Smooth muscle cell (in vitro differentiated cells): ENCODE measurements around the gene SH3BP1. TPM values are rescaled to one million over a fixed set of nuclear protein-coding genes. Genes with fewer than 3 reads are reported as not detected.
A peak's percentile ranks its signal among the peaks of the same experiment; 100 is the strongest.

Experiments used
- DNase-seq: peaks from one replicate; lab custom pipeline; 2025; ENCODE audit not compliant: unreplicated experiment; lab: John Stamatoyannopoulos, UW
- H2AFZ ChIP-seq: fragments of 200-600 bp; sonication (generic); 2 replicates; pipeline ENCODE4 v1.6.0; 2016; ENCODE audit warnings: antibody characterized with exemption, low read depth, mild to moderate bottlenecking
- H3F3A ChIP-seq: fragments of 200-600 bp; sonication (generic); 2 replicates; pipeline ENCODE4 v1.6.0; 2017; ENCODE audit warnings: antibody characterized with exemption, low read depth
- H3K27ac ChIP-seq: fragments of 200-600 bp; sonication (generic); 2 replicates; pipeline ENCODE4 v1.5.1; 2016; ENCODE audit warnings: low read depth, mild to moderate bottlenecking
- H3K27me3 ChIP-seq: fragments of 200-600 bp; sonication (generic); 2 replicates; pipeline ENCODE4 v1.6.1; 2016; ENCODE audit warnings: low read depth, mild to moderate bottlenecking
- H3K36me3 ChIP-seq: fragments of 200-600 bp; sonication (generic); 2 replicates; pipeline ENCODE4 v1.5.1; 2016; ENCODE audit warnings: low read depth
- H3K4me1 ChIP-seq: fragments of 200-600 bp; sonication (generic); 2 replicates; pipeline ENCODE4 v1.5.1; 2016; ENCODE audit warnings: low read depth
- H3K4me2 ChIP-seq: fragments of 200-600 bp; sonication (generic); 2 replicates; pipeline ENCODE4 v1.6.0; 2016; ENCODE audit warnings: mild to moderate bottlenecking
- H3K4me3 ChIP-seq: fragments of 200-600 bp; sonication (generic); 2 replicates; pipeline ENCODE4 v1.5.1; 2016; ENCODE audit warnings: mild to moderate bottlenecking
- H3K79me2 ChIP-seq: fragments of 200-600 bp; sonication (generic); 2 replicates; pipeline ENCODE4 v1.6.0; 2016; ENCODE audit warnings: low read depth, mild to moderate bottlenecking
- H3K9ac ChIP-seq: fragments of 200-600 bp; sonication (generic); 2 replicates; pipeline ENCODE4 v1.6.0; 2016; ENCODE audit warnings: low read depth
- H3K9me3 ChIP-seq: fragments of 200-600 bp; sonication (generic); replicated peaks from 2 replicates; pipeline ENCODE4 v1.5.1; 2016; ENCODE audit warnings: low read depth
- H4K20me1 ChIP-seq: fragments of 200-600 bp; sonication (generic); 2 replicates; pipeline ENCODE4 v1.6.0; 2016; ENCODE audit warnings: low read depth
- WGBS: methylation state at CpG from one replicate; pipeline ENCODE4 v1.1.7; 2016; ENCODE audit warnings: low lambda C conversion rate; 5-methylcytosine and 5-hydroxymethylcytosine counted together
- polyA plus RNA-seq: library from polyadenylated mRNA; unstranded; fragments of >200 nt; fragmentation: Nextera tagmentation; extraction: Ambion mirVana; gene quantifications from 2 replicates; pipeline ENCODE4 v1.2.1, GENCODE V29; 2016
- total RNA-seq: library from RNA; depleted of rRNA; stranded (reverse); fragments of >200 nt; gene quantifications from 2 replicates; pipeline ENCODE4 v1.2.3, GENCODE V29; 2014
- TF ChIP-seq, protein P1 (sequence below): fragments of 200-600 bp; sonication (generic); IDR thresholded peaks from 2 replicates; pipeline ENCODE4 v1.5.1; 2017; ENCODE audit warnings: borderline replicate concordance, mild to moderate bottlenecking, antibody characterized with exemption; ENCODE audit not compliant: insufficient read depth, poor library complexity, severe bottlenecking

Gene SH3BP1
- total and polyA plus RNA-seq, 2 experiments from 2014 or later: 16.6 to 20.4 TPM

DNA sequence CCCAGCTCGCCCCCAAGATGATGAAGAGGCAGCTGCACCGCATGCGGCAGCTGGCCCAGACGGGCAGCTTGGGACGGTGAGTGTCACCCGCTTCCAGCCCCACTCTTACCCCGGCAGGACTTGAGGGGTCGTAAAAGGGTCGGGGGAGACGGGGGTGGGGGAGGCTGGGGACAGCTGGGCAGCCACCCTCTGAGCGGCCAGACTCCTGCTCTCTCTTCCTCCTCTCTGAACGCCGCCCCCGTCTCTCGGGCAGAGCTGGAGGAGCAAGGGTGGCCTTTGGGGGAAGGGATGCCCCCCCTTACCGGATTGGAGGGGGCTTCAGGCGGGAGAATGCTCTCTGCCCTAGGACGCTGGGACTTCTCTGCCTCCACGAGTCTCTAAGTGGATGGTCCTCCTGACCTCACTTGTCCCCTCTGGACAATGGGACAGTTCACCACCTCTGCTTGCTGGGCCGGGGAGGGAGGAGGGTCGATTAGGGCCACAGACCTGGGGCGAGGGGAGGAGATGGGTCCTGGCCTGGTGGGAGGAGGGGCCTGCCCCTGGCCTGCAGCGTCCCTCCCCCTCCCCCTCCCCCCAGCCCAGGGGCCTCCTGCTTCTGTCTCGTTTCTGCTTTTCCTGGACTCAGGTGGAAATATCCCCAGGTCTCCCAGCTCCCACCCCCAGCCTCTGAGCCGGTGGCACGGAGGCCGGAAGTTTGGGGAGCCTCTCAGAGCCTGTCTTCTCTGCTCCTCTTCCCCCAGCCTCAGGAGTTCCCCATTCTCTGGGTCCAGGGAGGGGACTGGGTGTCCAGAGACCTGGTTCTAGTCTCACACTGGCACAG, 512 bp downstream of the SH3BP1 start:
- Histone ChIP-seq H3K27me3 (no peaks in the 10 kb centered on the region), H3K4me2 (peak overlapping the region; percentile 94), H4K20me1 (peaks cover 7% of the 10 kb centered on the region), H3K27ac (peak overlapping the region; percentile 34), H3K9ac (peak overlapping the region; percentile 79), H3F3A (peaks cover 24% of the 10 kb centered on the region), H3K4me1 (peaks cover 21% of the 10 kb centered on the region), H3K36me3 (no peaks in the 10 kb centered on the region), H3K4me3 (peak overlapping the region; percentile 82), H2AFZ (peak overlapping the region; percentile 66), H3K9me3 (no peaks in the 10 kb centered on the region), H3K79me2 (peaks cover 13% of the 10 kb centered on the region)
- no peak for DNase-seq
- WGBS: 8% methylated on average over 15 of the region's 27 CpGs
- TF ChIP-seq, protein P1, sequence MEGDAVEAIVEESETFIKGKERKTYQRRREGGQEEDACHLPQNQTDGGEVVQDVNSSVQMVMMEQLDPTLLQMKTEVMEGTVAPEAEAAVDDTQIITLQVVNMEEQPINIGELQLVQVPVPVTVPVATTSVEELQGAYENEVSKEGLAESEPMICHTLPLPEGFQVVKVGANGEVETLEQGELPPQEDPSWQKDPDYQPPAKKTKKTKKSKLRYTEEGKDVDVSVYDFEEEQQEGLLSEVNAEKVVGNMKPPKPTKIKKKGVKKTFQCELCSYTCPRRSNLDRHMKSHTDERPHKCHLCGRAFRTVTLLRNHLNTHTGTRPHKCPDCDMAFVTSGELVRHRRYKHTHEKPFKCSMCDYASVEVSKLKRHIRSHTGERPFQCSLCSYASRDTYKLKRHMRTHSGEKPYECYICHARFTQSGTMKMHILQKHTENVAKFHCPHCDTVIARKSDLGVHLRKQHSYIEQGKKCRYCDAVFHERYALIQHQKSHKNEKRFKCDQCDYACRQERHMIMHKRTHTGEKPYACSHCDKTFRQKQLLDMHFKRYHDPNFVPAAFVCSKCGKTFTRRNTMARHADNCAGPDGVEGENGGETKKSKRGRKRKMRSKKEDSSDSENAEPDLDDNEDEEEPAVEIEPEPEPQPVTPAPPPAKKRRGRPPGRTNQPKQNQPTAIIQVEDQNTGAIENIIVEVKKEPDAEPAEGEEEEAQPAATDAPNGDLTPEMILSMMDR: no peak

DNA sequence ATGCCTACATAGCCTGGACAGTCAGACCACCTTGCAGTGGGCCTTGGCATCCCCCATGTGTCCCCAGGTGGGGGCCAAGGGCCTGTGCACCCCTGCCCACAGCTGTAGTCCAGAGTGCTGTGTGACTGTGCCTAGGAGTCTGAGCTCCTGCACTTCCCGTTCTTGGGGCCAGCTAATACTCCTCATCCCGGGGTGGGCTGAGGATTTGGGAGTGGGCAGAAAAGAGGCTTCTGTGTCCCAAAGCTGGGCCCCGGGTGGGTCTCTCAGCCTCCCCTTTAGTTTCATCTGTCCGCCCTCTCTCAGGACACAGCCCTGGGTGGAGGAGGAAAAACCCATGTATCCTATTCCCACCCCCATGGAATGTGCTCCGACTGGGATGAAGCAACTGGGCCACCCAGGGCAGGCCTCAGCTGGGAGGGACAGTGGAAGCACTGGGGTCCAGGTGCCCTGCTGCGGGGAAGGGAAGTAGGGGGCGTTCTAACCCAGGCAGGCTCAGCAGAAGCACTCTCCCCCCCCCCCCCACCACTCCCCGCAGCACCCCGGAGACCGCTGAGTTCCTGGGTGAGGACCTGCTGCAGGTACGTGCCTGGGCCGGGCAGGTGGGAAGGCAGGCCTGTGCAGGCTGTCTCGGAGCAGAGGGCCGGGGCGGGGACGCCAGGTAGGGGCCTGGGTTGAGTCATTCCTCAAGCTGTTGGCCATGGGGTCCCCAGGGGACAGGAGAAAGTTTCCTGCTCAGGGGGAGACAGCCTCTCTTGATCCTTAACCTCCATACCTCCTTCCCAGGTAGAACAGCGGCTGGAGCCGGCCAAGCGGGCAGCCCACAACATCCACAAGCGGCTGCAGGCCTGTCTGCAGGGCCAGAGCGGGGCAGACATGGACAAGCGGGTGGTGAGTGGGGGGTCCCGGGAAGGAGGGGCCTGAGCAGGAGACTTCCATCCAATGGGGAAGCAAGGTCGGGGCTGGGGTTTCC, 1.4 kb downstream of the SH3BP1 start:
- H3K9me3 ChIP-seq: no peaks in the 10 kb centered on the region
- peaks cover 13% of the 10 kb centered on the region for H3K79me2 ChIP-seq
- peaks cover 21% of the 10 kb centered on the region for H3K4me1 ChIP-seq
- TF ChIP-seq, protein P1: no peak
- peak overlapping the region; percentile 79 for H3K9ac ChIP-seq
- no peaks in the 10 kb centered on the region for H3K36me3 ChIP-seq
- peak overlapping the region; percentile 82 for H3K4me3 ChIP-seq
- 66% methylated on average over 19 of the region's 24 CpGs for WGBS
- H4K20me1 ChIP-seq: peaks cover 7% of the 10 kb centered on the region
- H3K4me2 ChIP-seq: peak overlapping the region; percentile 94
- H3K27me3 ChIP-seq: no peaks in the 10 kb centered on the region
- H3K27ac ChIP-seq: peak overlapping the region; percentile 34
- H2AFZ ChIP-seq: no peak overlapping the region
- peaks cover 20% of the 10 kb centered on the region for H3F3A ChIP-seq
- no peak for DNase-seq

DNA sequence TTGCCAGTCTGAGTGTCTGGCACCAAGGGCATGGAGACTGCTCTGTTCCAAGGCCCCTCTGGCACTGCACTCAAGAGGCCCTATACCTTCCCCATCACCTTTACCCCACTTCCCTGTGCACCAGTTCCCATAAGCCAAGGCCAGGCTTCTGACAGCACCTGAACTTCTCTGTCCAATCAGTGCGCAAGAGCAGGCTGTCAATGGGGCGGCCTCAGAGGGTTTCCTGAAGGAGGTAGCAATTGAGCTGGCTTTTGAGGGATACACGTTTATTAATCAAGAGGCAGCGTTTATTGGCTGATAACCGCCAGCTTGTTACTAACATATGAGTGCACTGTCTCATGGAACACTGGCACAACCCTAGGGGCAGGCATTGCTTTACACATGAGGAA, 2.1 kb downstream of the SH3BP1 start:
- Histone ChIP-seq H3K4me3 (no peak overlapping the region), H3K9me3 (no peaks in the 10 kb centered on the region), H3K4me2 (peak overlapping the region; percentile 94), H3K27me3 (no peaks in the 10 kb centered on the region), H4K20me1 (peaks cover 7% of the 10 kb centered on the region), H3K36me3 (no peaks in the 10 kb centered on the region), H3K79me2 (peaks cover 13% of the 10 kb centered on the region), H3K9ac (no peak overlapping the region), H3K27ac (no peak overlapping the region), H3F3A (peaks cover 20% of the 10 kb centered on the region), H2AFZ (no peak overlapping the region), H3K4me1 (peaks cover 21% of the 10 kb centered on the region)
- TF ChIP-seq, protein P1: no peak
- WGBS: 94% methylated on average over 5 of the region's 5 CpGs
- no peak for DNase-seq
